Measurements from ENCODE around the gene HDHD5.

GRCh38 chr22:17143826-17144225, 15.3 kb downstream of the HDHD5 start:
- TF ChIP-seq POLR2A (IDR thresholded peaks at IDR 0.05) (no peak), CTCF (IDR thresholded peaks at IDR 0.05) (no peak)

All from uterus (tissue), 2 donors.